SK-N-SH treated with all-trans-retinoic acid at 6 μM for 48 hours (cell line): Measurements from ENCODE around the gene TBCD.

Source experiments
- ARNTL ChIP-seq: fragments of 450-650 bp; formaldehyde crosslinking; IDR thresholded peaks from 2 replicates; pipeline ENCODE4 v1.5.0; 2020; ENCODE audit warnings: low read depth, mild to moderate bottlenecking, moderate library complexity, borderline replicate concordance
- BACH2 ChIP-seq: fragments of 250-450 bp; sonication (Bioruptor Pico); IDR thresholded peaks from 2 replicates; pipeline ENCODE4 v1.9.0; 2021; ENCODE audit warnings: mild to moderate bottlenecking, borderline replicate concordance
- OSR1 ChIP-seq: fragments of 250-450 bp; sonication (Bioruptor Pico); IDR thresholded peaks from 2 replicates; pipeline ENCODE4 v1.8.0; 2022; ENCODE audit warnings: moderate library complexity, mild to moderate bottlenecking, inconsistent platforms
- SNAI2 ChIP-seq: fragments of 250-450 bp; sonication (Bioruptor Pico); IDR thresholded peaks from 2 replicates; pipeline ENCODE4 v1.5.0; 2020; ENCODE audit warnings: mild to moderate bottlenecking, moderate library complexity
- ZC3H10 ChIP-seq: fragments of 250-450 bp; sonication (Bioruptor Pico); IDR thresholded peaks from 2 replicates; pipeline ENCODE4 v1.5.1; 2021; ENCODE audit warnings: mild to moderate bottlenecking, moderate library complexity
- ZFP3 ChIP-seq: fragments of 250-450 bp; sonication (Bioruptor Pico); IDR thresholded peaks from 2 replicates; pipeline ENCODE4 v1.5.0; 2020; ENCODE audit warnings: mild to moderate bottlenecking, moderate library complexity
- ZNF70 ChIP-seq: fragments of 450-650 bp; formaldehyde crosslinking; IDR thresholded peaks from 2 replicates; pipeline ENCODE4 v1.5.0; 2020; ENCODE audit warnings: mild to moderate bottlenecking, moderate library complexity
- ZNF8 ChIP-seq: fragments of 450-650 bp; formaldehyde crosslinking; IDR thresholded peaks from 2 replicates; pipeline ENCODE4 v1.5.0; 2020; ENCODE audit warnings: mild to moderate bottlenecking, moderate library complexity
- TF ChIP-seq, protein P1 (sequence below): fragments of 250-450 bp; sonication (Bioruptor Pico); IDR thresholded peaks from 2 replicates; pipeline ENCODE4 v1.8.0; 2020; ENCODE audit warnings: mild to moderate bottlenecking, moderate library complexity, borderline replicate concordance
- TF ChIP-seq, protein P2 (sequence below): fragments of 250-450 bp; sonication (Bioruptor Pico); IDR thresholded peaks from 2 replicates; pipeline ENCODE4 v1.5.1; 2020; ENCODE audit warnings: low read depth, mild to moderate bottlenecking, moderate library complexity
- TF ChIP-seq, protein P3 (sequence below): fragments of 250-450 bp; sonication (Bioruptor Pico); IDR thresholded peaks from 2 replicates; pipeline ENCODE4 v1.5.1; 2021; ENCODE audit warnings: mild to moderate bottlenecking, moderate library complexity
- TF ChIP-seq, protein P4 (sequence below): fragments of 250-450 bp; sonication (Bioruptor Pico); IDR thresholded peaks from 2 replicates; pipeline ENCODE4 v1.8.0; 2021; ENCODE audit warnings: low read depth, mild to moderate bottlenecking, moderate library complexity, borderline replicate concordance

DNA sequence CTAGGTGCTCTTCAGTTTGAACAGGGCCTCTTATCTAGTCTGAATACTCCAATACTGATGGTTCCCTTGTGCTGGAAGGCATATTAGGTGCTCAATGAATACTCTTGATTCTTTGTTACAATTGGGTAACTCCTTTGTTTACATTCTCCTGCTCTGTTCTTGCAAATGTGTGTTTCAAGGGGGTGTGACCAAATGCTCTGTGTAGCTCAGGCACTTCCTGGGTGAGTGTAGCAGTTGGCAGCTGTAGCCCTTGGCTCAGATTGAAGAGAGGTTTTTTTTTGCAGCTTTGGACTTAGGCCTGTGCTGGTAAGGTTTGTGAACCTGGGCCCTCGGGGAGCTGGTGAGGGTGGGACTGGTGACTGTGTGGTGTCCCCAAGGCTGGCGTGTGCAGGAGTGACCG lies 20.2 kb downstream of the TBCD start:
- TF ChIP-seq, protein P1, sequence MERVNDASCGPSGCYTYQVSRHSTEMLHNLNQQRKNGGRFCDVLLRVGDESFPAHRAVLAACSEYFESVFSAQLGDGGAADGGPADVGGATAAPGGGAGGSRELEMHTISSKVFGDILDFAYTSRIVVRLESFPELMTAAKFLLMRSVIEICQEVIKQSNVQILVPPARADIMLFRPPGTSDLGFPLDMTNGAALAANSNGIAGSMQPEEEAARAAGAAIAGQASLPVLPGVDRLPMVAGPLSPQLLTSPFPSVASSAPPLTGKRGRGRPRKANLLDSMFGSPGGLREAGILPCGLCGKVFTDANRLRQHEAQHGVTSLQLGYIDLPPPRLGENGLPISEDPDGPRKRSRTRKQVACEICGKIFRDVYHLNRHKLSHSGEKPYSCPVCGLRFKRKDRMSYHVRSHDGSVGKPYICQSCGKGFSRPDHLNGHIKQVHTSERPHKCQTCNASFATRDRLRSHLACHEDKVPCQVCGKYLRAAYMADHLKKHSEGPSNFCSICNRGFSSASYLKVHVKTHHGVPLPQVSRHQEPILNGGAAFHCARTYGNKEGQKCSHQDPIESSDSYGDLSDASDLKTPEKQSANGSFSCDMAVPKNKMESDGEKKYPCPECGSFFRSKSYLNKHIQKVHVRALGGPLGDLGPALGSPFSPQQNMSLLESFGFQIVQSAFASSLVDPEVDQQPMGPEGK (CRISPR knock-in tag) = no peak
- TF ChIP-seq, protein P2, sequence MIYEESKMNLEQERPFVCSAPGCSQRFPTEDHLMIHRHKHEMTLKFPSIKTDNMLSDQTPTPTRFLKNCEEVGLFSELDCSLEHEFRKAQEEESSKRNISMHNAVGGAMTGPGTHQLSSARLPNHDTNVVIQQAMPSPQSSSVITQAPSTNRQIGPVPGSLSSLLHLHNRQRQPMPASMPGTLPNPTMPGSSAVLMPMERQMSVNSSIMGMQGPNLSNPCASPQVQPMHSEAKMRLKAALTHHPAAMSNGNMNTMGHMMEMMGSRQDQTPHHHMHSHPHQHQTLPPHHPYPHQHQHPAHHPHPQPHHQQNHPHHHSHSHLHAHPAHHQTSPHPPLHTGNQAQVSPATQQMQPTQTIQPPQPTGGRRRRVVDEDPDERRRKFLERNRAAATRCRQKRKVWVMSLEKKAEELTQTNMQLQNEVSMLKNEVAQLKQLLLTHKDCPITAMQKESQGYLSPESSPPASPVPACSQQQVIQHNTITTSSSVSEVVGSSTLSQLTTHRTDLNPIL (CRISPR knock-in tag) = no peak
- TF ChIP-seq ZC3H10 (no peak), SNAI2 (CRISPR knock-in tag) (no peak), OSR1 (CRISPR knock-in tag) (no peak), ZFP3 (CRISPR knock-in tag) (no peak), ARNTL (CRISPR knock-in tag) (no peak), ZNF70 (CRISPR knock-in tag) (no peak), BACH2 (no peak), ZNF8 (no peak)
- TF ChIP-seq, protein P3, sequence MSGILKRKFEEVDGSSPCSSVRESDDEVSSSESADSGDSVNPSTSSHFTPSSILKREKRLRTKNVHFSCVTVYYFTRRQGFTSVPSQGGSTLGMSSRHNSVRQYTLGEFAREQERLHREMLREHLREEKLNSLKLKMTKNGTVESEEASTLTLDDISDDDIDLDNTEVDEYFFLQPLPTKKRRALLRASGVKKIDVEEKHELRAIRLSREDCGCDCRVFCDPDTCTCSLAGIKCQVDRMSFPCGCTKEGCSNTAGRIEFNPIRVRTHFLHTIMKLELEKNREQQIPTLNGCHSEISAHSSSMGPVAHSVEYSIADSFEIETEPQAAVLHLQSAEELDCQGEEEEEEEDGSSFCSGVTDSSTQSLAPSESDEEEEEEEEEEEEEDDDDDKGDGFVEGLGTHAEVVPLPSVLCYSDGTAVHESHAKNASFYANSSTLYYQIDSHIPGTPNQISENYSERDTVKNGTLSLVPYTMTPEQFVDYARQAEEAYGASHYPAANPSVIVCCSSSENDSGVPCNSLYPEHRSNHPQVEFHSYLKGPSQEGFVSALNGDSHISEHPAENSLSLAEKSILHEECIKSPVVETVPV = no peak
- TF ChIP-seq, protein P4, sequence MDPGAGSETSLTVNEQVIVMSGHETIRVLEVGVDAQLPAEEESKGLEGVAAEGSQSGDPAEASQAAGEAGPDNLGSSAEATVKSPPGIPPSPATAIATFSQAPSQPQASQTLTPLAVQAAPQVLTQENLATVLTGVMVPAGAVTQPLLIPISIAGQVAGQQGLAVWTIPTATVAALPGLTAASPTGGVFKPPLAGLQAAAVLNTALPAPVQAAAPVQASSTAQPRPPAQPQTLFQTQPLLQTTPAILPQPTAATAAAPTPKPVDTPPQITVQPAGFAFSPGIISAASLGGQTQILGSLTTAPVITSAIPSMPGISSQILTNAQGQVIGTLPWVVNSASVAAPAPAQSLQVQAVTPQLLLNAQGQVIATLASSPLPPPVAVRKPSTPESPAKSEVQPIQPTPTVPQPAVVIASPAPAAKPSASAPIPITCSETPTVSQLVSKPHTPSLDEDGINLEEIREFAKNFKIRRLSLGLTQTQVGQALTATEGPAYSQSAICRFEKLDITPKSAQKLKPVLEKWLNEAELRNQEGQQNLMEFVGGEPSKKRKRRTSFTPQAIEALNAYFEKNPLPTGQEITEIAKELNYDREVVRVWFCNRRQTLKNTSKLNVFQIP = no peak
